Measurements from ENCODE around the gene NCAM2.

Gene NCAM2

GRCh38 chr21:21231913-21232312 lies 233.7 kb downstream of the NCAM2 start:
- no peak for DNase-seq

- no peak for DNase-seq
Observed at GRCh38 chr21:21232320-21232719, 234.1 kb downstream of the NCAM2 start.

GRCh38 chr21:21233051-21233450 lies 234.8 kb downstream of the NCAM2 start:
- no peak for DNase-seq

GRCh38 chr21:21236996-21237395 lies 238.8 kb downstream of the NCAM2 start:
- no peak for DNase-seq

- DNase-seq = no peak
Observed at GRCh38 chr21:21238629-21239400, 240.6 kb downstream of the NCAM2 start.

- DNase-seq = no peak
Observed at GRCh38 chr21:21241391-21241790, 243.2 kb downstream of the NCAM2 start.

GRCh38 chr21:21246007-21246406 lies 247.8 kb downstream of the NCAM2 start:
- DNase-seq = no peak

- DNase-seq = no peak
Observed at GRCh38 chr21:21247424-21247823, 249.2 kb downstream of the NCAM2 start.

GRCh38 chr21:21262048-21262447 lies 263.8 kb downstream of the NCAM2 start:
- DNase-seq = no peak

GRCh38 chr21:21268061-21268471 lies 269.9 kb downstream of the NCAM2 start:
- DNase-seq = no peak

GRCh38 chr21:21268885-21269284 lies 270.7 kb downstream of the NCAM2 start:
- DNase-seq = no peak

- DNase-seq = no peak
Observed at GRCh38 chr21:21279193-21279901, 281.1 kb downstream of the NCAM2 start.

- DNase-seq = no peak
Observed at GRCh38 chr21:21283810-21284209, 285.6 kb downstream of the NCAM2 start.

GRCh38 chr21:21286170-21286798 lies 288.1 kb downstream of the NCAM2 start:
- no peak for DNase-seq

- no peak for DNase-seq
Observed at GRCh38 chr21:21290751-21291150, 292.5 kb downstream of the NCAM2 start.

GRCh38 chr21:21291883-21292569 lies 293.8 kb downstream of the NCAM2 start:
- DNase-seq = no peak

GRCh38 chr21:21295303-21295702 lies 297.1 kb downstream of the NCAM2 start:
- DNase-seq = no peak

GRCh38 chr21:21297211-21297610 lies 299.0 kb downstream of the NCAM2 start:
- DNase-seq = no peak

GRCh38 chr21:21301013-21301412 lies 302.8 kb downstream of the NCAM2 start:
- no peak for DNase-seq

GRCh38 chr21:21309510-21309909 lies 311.3 kb downstream of the NCAM2 start:
- no peak for DNase-seq

- DNase-seq = no peak
Observed at GRCh38 chr21:21324297-21324696, 326.1 kb downstream of the NCAM2 start.

GRCh38 chr21:21332492-21332891 lies 334.3 kb downstream of the NCAM2 start:
- DNase-seq = no peak

GRCh38 chr21:21341041-21341440 lies 342.8 kb downstream of the NCAM2 start:
- no peak for DNase-seq

All from T-helper 2 cell (primary cell).